ENCODE results near the gene OR4D2. TPM values are rescaled to one million over a fixed set of nuclear protein-coding genes. Genes with fewer than 3 reads are reported as not detected.

Gene OR4D2
- total RNA-seq, 1 donor from 2014 or later, result not detected

- TF ChIP-seq CTCF (conservative IDR thresholded peaks at IDR 0.05; ENCODE audit: low read depth, low read length), result no peak
- DNase-seq (ENCODE audit: low read depth), result no peak
These were observed 25.8 kb downstream of the OR4D2 start, which contains the start of gene EPX for GRCh38 chr17:58192612-58193011. TSS of gene EPX (plus strand) at chr17:58192726. CDS start at chr17:58192847, 121 bp downstream.

GRCh38 chr17:58193641-58194255 is 27.0 kb downstream of the OR4D2 start:
- DNase-seq (ENCODE audit: low read depth), result no peak
- no peak overlapping the region for H3K4me3 ChIP-seq (ENCODE audit: low read depth, low read length)
- no peak for TF ChIP-seq CTCF (conservative IDR thresholded peaks at IDR 0.05; ENCODE audit: low read depth, low read length)

More at GRCh38 chr17:58192612-58193011, 25.8 kb downstream of the OR4D2 start, which contains the start of gene EPX:
- no peak within 1 kb of the TSS for H3K4me3 ChIP-seq (ENCODE audit: low read depth, low read length)

- no peak for DNase-seq (ENCODE audit: low read depth)
- no peak for TF ChIP-seq CTCF (conservative IDR thresholded peaks at IDR 0.05; ENCODE audit: low read depth, low read length)
- H3K4me3 ChIP-seq (ENCODE audit: low read depth, low read length), result no peak overlapping the region
These were observed 28.8 kb downstream of the OR4D2 start for GRCh38 chr17:58195518-58196123.

GRCh38 chr17:58196610-58197009 is 29.8 kb downstream of the OR4D2 start:
- no peak overlapping the region for H3K4me3 ChIP-seq (ENCODE audit: low read depth, low read length)
- TF ChIP-seq CTCF (conservative IDR thresholded peaks at IDR 0.05; ENCODE audit: low read depth, low read length), result no peak
- no peak for DNase-seq (ENCODE audit: low read depth)

- no peak overlapping the region for H3K4me3 ChIP-seq (ENCODE audit: low read depth, low read length)
- DNase-seq (ENCODE audit: low read depth), result no peak
- peak; percentile 60 for TF ChIP-seq CTCF (conservative IDR thresholded peaks at IDR 0.05; ENCODE audit: low read depth, low read length)
These were observed 33.3 kb downstream of the OR4D2 start for GRCh38 chr17:58200024-58200633.

- no peak overlapping the region for H3K4me3 ChIP-seq (ENCODE audit: low read depth, low read length)
- TF ChIP-seq CTCF (conservative IDR thresholded peaks at IDR 0.05; ENCODE audit: low read depth, low read length), result no peak
- no peak for DNase-seq (ENCODE audit: low read depth)
These were observed 36.1 kb downstream of the OR4D2 start for GRCh38 chr17:58202859-58203258.
